ENCODE data around the gene CWF19L1. TPM values are rescaled to one million over a fixed set of nuclear protein-coding genes. Genes with fewer than 3 reads are reported as not detected.

The CWF19L1 gene
- total RNA-seq, 1 donor: 26.1 TPM

- H3K4me1 ChIP-seq (ENCODE audit: insufficient read depth, low read length): peaks cover 23% of the 10 kb centered on the region
- no peak for TF ChIP-seq CTCF (IDR thresholded peaks at IDR 0.05; ENCODE audit: extremely low read depth, low read depth, low read length)
- peaks cover 5% of the 10 kb centered on the region for H4K20me1 ChIP-seq (ENCODE audit: insufficient read depth, low read length)
- H3K79me2 ChIP-seq (ENCODE audit: insufficient read depth, low read length): peaks cover 57% of the 10 kb centered on the region
- H3K27ac ChIP-seq (ENCODE audit: low read depth, low read length): peak overlapping the region; percentile 89
- H3K27me3 ChIP-seq (ENCODE audit: insufficient read depth, low read length): no peaks in the 10 kb centered on the region
- no peaks in the 10 kb centered on the region for H3K9me3 ChIP-seq (ENCODE audit: low read depth, low read length)
- no peak for DNase-seq (ENCODE audit: insufficient read length, low spot score, missing footprints)
- peak overlapping the region; percentile 95 for H3K4me3 ChIP-seq (ENCODE audit: insufficient read depth, low read length)
- peak overlapping the region; percentile 87 for H2AFZ ChIP-seq (ENCODE audit: low read length)
- H3K36me3 ChIP-seq (ENCODE audit: insufficient read depth, low read length): peaks cover 26% of the 10 kb centered on the region
- peak overlapping the region; percentile 85 for H3K4me2 ChIP-seq (ENCODE audit: insufficient read depth, low read length)
Observed at GRCh38 chr10:100186253-100187212, 80.9 kb downstream of the CWF19L1 start.

GRCh38 chr10:100185364-100186252 lies 81.8 kb downstream of the CWF19L1 start, which contains the start of gene ERLIN1:
TSS of gene ERLIN1 (minus strand) at chr10:100186029. CDS start at chr10:100185626, 403 bp downstream.
- TF ChIP-seq CTCF (IDR thresholded peaks at IDR 0.05; ENCODE audit: extremely low read depth, low read depth, low read length): no peak
- peak; percentile 93 for DNase-seq (ENCODE audit: insufficient read length, low spot score, missing footprints)
- H3K9me3 ChIP-seq (ENCODE audit: low read depth, low read length): no peaks in the 10 kb centered on the region
- peaks cover 17% of the 10 kb centered on the region for H3K36me3 ChIP-seq (ENCODE audit: insufficient read depth, low read length)
- H3K27me3 ChIP-seq (ENCODE audit: insufficient read depth, low read length): no peaks in the 10 kb centered on the region
- peak within 1 kb of the TSS; percentile 85 for H3K4me2 ChIP-seq (ENCODE audit: insufficient read depth, low read length)
- H3K79me2 ChIP-seq (ENCODE audit: insufficient read depth, low read length): peaks cover 55% of the 10 kb centered on the region
- H2AFZ ChIP-seq (ENCODE audit: low read length): peak within 1 kb of the TSS; percentile 95
- peak within 1 kb of the TSS; percentile 89 for H3K27ac ChIP-seq (ENCODE audit: low read depth, low read length)
- H3K4me3 ChIP-seq (ENCODE audit: insufficient read depth, low read length): peak within 1 kb of the TSS; percentile 95
- peaks cover 23% of the 10 kb centered on the region for H3K4me1 ChIP-seq (ENCODE audit: insufficient read depth, low read length)
- peaks cover 5% of the 10 kb centered on the region for H4K20me1 ChIP-seq (ENCODE audit: insufficient read depth, low read length)

- Histone ChIP-seq H3K79me2 (ENCODE audit: insufficient read depth, low read length) (peaks cover 61% of the 10 kb centered on the region), H4K20me1 (ENCODE audit: insufficient read depth, low read length) (peaks cover 5% of the 10 kb centered on the region), H3K27me3 (ENCODE audit: insufficient read depth, low read length) (no peaks in the 10 kb centered on the region), H3K4me1 (ENCODE audit: insufficient read depth, low read length) (peaks cover 23% of the 10 kb centered on the region), H2AFZ (ENCODE audit: low read length) (peak overlapping the region; percentile 95), H3K4me3 (ENCODE audit: insufficient read depth, low read length) (peak overlapping the region; percentile 95), H3K27ac (ENCODE audit: low read depth, low read length) (peak overlapping the region; percentile 89), H3K4me2 (ENCODE audit: insufficient read depth, low read length) (peak overlapping the region; percentile 85), H3K9me3 (ENCODE audit: low read depth, low read length) (no peaks in the 10 kb centered on the region), H3K36me3 (ENCODE audit: insufficient read depth, low read length) (peaks cover 11% of the 10 kb centered on the region)
- DNase-seq (ENCODE audit: insufficient read length, low spot score, missing footprints): no peak
- no peak for TF ChIP-seq CTCF (IDR thresholded peaks at IDR 0.05; ENCODE audit: extremely low read depth, low read depth, low read length)
Observed at GRCh38 chr10:100184840-100185239, 82.6 kb downstream of the CWF19L1 start.

All from osteoblast (primary cell).